ENCODE data around the gene AGBL4.

GRCh38 chr1:48898894-48899293, 1124.9 kb downstream of the AGBL4 start:
- TF ChIP-seq ZNF251 (CRISPR knock-in tag; IDR thresholded peaks at IDR 0.05) = no peak
- TF ChIP-seq NFATC3 (CRISPR knock-in tag; IDR thresholded peaks at IDR 0.05) = no peak
- TF ChIP-seq SP1 (IDR thresholded peaks at IDR 0.05) = no peak
- no peak for TF ChIP-seq SP1 (CRISPR knock-in tag; IDR thresholded peaks at IDR 0.05)
- no peak for TF ChIP-seq CTCF (CRISPR knock-in tag; IDR thresholded peaks at IDR 0.05)
- no peak for TF ChIP-seq KDM2A (CRISPR knock-in tag; IDR thresholded peaks at IDR 0.05; ENCODE audit: borderline replicate concordance, low read depth)
